IPS-18a (cell line): ENCODE data around the gene CCR7.
"Not testable (repeated sequence)": the region's sequence is repeated elsewhere in the genome, so short reads cannot be mapped to it uniquely, and the experiment has no call there.

Experiments used
- H3K27ac ChIP-seq: one replicate; pipeline ENCODE4 v1.5.1; 2013; ENCODE audit warnings: low read length
- H3K27me3 ChIP-seq: one replicate; pipeline ENCODE4 v1.6.1; 2013; ENCODE audit warnings: mild to moderate bottlenecking, low read length; ENCODE audit not compliant: control insufficient read depth, insufficient read depth
- H3K36me3 ChIP-seq: one replicate; pipeline ENCODE4 v1.6.1; 2013; ENCODE audit warnings: low read depth, low read length; ENCODE audit not compliant: control insufficient read depth
- H3K4me1 ChIP-seq: one replicate; pipeline ENCODE4 v1.6.1; 2013; ENCODE audit warnings: low read depth, low read length; ENCODE audit not compliant: control insufficient read depth
- H3K4me3 ChIP-seq: one replicate; pipeline ENCODE4 v1.5.1; 2013; ENCODE audit warnings: low read length
- H3K9ac ChIP-seq: one replicate; pipeline ENCODE4 v1.6.1; 2013; ENCODE audit warnings: mild to moderate bottlenecking, low read length, moderate library complexity
- H3K9me3 ChIP-seq: one replicate; pipeline ENCODE4 v1.6.1; 2013; ENCODE audit warnings: low read depth, low read length; ENCODE audit not compliant: control insufficient read depth

Gene CCR7

GRCh38 chr17:40588552-40588951 is 23.3 kb upstream of the CCR7 start:
- H3K36me3 ChIP-seq = no peaks in the 10 kb centered on the region
- no peak overlapping the region for H3K9ac ChIP-seq
- H3K27ac ChIP-seq = no peak overlapping the region

GRCh38 chr17:40586264-40586663 is 21.0 kb upstream of the CCR7 start:
- not testable (repeated sequence) for H3K36me3 ChIP-seq, H3K4me1 ChIP-seq, H3K9me3 ChIP-seq, H3K27ac ChIP-seq, H3K9ac ChIP-seq, H3K4me3 ChIP-seq, H3K27me3 ChIP-seq

More at GRCh38 chr17:40588552-40588951, 23.3 kb upstream of the CCR7 start:
- no peaks in the 10 kb centered on the region for H3K4me1 ChIP-seq
- no peaks in the 10 kb centered on the region for H3K27me3 ChIP-seq
- no peaks in the 10 kb centered on the region for H3K9me3 ChIP-seq
- H3K4me3 ChIP-seq = no peak overlapping the region

- H3K4me1 ChIP-seq, H3K9ac ChIP-seq, H3K27ac ChIP-seq, H3K4me3 ChIP-seq, H3K27me3 ChIP-seq, H3K9me3 ChIP-seq, H3K36me3 ChIP-seq: not testable (repeated sequence)
Observed at GRCh38 chr17:40584950-40585349, 19.7 kb upstream of the CCR7 start.

- H3K9me3 ChIP-seq = no peaks in the 10 kb centered on the region
- H3K4me3 ChIP-seq = no peak overlapping the region
- H3K4me1 ChIP-seq = no peaks in the 10 kb centered on the region
Observed at GRCh38 chr17:40582328-40582901, 17.1 kb upstream of the CCR7 start.

GRCh38 chr17:40580140-40580539 is 14.9 kb upstream of the CCR7 start:
- H3K4me1 ChIP-seq = no peaks in the 10 kb centered on the region
- no peaks in the 10 kb centered on the region for H3K36me3 ChIP-seq
- H3K27me3 ChIP-seq = no peaks in the 10 kb centered on the region
- no peak overlapping the region for H3K27ac ChIP-seq
- H3K9me3 ChIP-seq = no peaks in the 10 kb centered on the region
- H3K4me3 ChIP-seq = no peak overlapping the region
- no peak overlapping the region for H3K9ac ChIP-seq

More at GRCh38 chr17:40582328-40582901, 17.1 kb upstream of the CCR7 start:
- Histone ChIP-seq H3K27me3 (no peaks in the 10 kb centered on the region), H3K9ac (no peak overlapping the region), H3K27ac (no peak overlapping the region), H3K36me3 (no peaks in the 10 kb centered on the region)

GRCh38 chr17:40579471-40579870 is 14.2 kb upstream of the CCR7 start:
- H3K27me3 ChIP-seq = no peaks in the 10 kb centered on the region
- no peaks in the 10 kb centered on the region for H3K9me3 ChIP-seq
- no peaks in the 10 kb centered on the region for H3K4me1 ChIP-seq
- no peak overlapping the region for H3K27ac ChIP-seq
- H3K4me3 ChIP-seq = no peak overlapping the region
- H3K36me3 ChIP-seq = no peaks in the 10 kb centered on the region
- no peak overlapping the region for H3K9ac ChIP-seq

- Histone ChIP-seq H3K9me3 (no peaks in the 10 kb centered on the region), H3K9ac (no peak overlapping the region), H3K27me3 (no peaks in the 10 kb centered on the region), H3K36me3 (no peaks in the 10 kb centered on the region), H3K27ac (no peak overlapping the region), H3K4me1 (no peaks in the 10 kb centered on the region), H3K4me3 (no peak overlapping the region)
Observed at GRCh38 chr17:40577611-40578065, 12.4 kb upstream of the CCR7 start.

GRCh38 chr17:40576113-40576740 is 11.0 kb upstream of the CCR7 start:
- Histone ChIP-seq H3K36me3 (no peaks in the 10 kb centered on the region), H3K4me3 (no peak overlapping the region), H3K4me1 (no peaks in the 10 kb centered on the region), H3K27ac (no peak overlapping the region), H3K9ac (no peak overlapping the region), H3K9me3 (no peaks in the 10 kb centered on the region), H3K27me3 (no peaks in the 10 kb centered on the region)

GRCh38 chr17:40574292-40574691 is 9.0 kb upstream of the CCR7 start:
- no peaks in the 10 kb centered on the region for H3K36me3 ChIP-seq
- H3K9ac ChIP-seq = no peak overlapping the region
- no peak overlapping the region for H3K27ac ChIP-seq
- H3K9me3 ChIP-seq = no peaks in the 10 kb centered on the region
- no peak overlapping the region for H3K4me3 ChIP-seq
- no peaks in the 10 kb centered on the region for H3K4me1 ChIP-seq
- H3K27me3 ChIP-seq = no peaks in the 10 kb centered on the region

- H3K4me3 ChIP-seq, H3K4me1 ChIP-seq, H3K9me3 ChIP-seq, H3K27ac ChIP-seq, H3K9ac ChIP-seq, H3K27me3 ChIP-seq, H3K36me3 ChIP-seq: not testable (repeated sequence)
Observed at GRCh38 chr17:40572245-40572993, 7.1 kb upstream of the CCR7 start.

- H3K4me3 ChIP-seq = no peak overlapping the region
- peaks cover 8% of the 10 kb centered on the region for H3K9me3 ChIP-seq
- H3K27ac ChIP-seq = no peak overlapping the region
- no peaks in the 10 kb centered on the region for H3K4me1 ChIP-seq
- H3K27me3 ChIP-seq = no peaks in the 10 kb centered on the region
- H3K9ac ChIP-seq = no peak overlapping the region
- no peaks in the 10 kb centered on the region for H3K36me3 ChIP-seq
Observed at GRCh38 chr17:40568074-40568836, 3.0 kb upstream of the CCR7 start.
